ENCODE data around the gene PTER. TPM values are rescaled to one million over a fixed set of nuclear protein-coding genes. Genes with fewer than 3 reads are reported as not detected.

Gene PTER
- total and polyA plus RNA-seq, 2 of the 4 experiments (the other 2 are of a cell fraction): 1.9 to 5.0 TPM

- Histone ChIP-seq H2BK5ac (ENCODE audit: low read depth, low read length, poor library complexity, severe bottlenecking) (no peak overlapping the region), H2BK20ac (ENCODE audit: low read depth, low read length) (no peak overlapping the region), H2AK9ac (replicated peaks; ENCODE audit: low read depth, low read length, poor library complexity) (no peak overlapping the region), H3K4me1 (ENCODE audit: control insufficient read depth, insufficient read depth, low read length) (no peaks in the 10 kb centered on the region), H3K27me3 (ENCODE audit: control insufficient read depth, insufficient read depth, low read length) (no peaks in the 10 kb centered on the region), H4K5ac (ENCODE audit: low read depth, low read length) (no peak overlapping the region), H2AFZ (replicated peaks; ENCODE audit: low read length, poor library complexity) (no peak overlapping the region), H4K20me1 (ENCODE audit: insufficient read depth, low read length) (no peaks in the 10 kb centered on the region), H4K91ac (ENCODE audit: insufficient read depth, low read depth, low read length) (no peak overlapping the region), H3K27ac (ENCODE audit: insufficient read depth, low read length) (no peak overlapping the region), H3K36me3 (ENCODE audit: control insufficient read depth, insufficient read depth, low read length) (no peaks in the 10 kb centered on the region), H3K23ac (ENCODE audit: low read depth, low read length) (no peak overlapping the region), H3K4ac (ENCODE audit: low read depth, low read length) (no peak overlapping the region), H3K14ac (replicated peaks; ENCODE audit: low read depth, low read length) (no peak overlapping the region), H2AK5ac (ENCODE audit: low read depth, low read length) (no peak overlapping the region), H3K56ac (ENCODE audit: extremely low read depth, insufficient read depth, low read length) (no peak overlapping the region), H3K9me1 (ENCODE audit: insufficient read depth, low read length) (no peaks in the 10 kb centered on the region), H3K9me3 (ENCODE audit: control insufficient read depth, insufficient read depth, low read length) (no peaks in the 10 kb centered on the region), H3K4me2 (ENCODE audit: low read depth, low read length) (no peak overlapping the region), H3K18ac (ENCODE audit: low read depth, low read length) (no peak overlapping the region), H3K79me1 (ENCODE audit: low read depth in 1 of 2, low read length in 2 of 2) (no peaks in the 10 kb centered on the region), H4K8ac (ENCODE audit: low read depth in 2 of 2, low read length in 2 of 2) (no peak overlapping the region), H2BK15ac (ENCODE audit: low read depth, low read length) (no peak overlapping the region), H2BK120ac (ENCODE audit: low read depth, low read length) (no peak overlapping the region), H3K4me3 (ENCODE audit: insufficient read depth, low read depth, low read length) (no peak overlapping the region), H3K9ac (ENCODE audit: low read depth, low read length) (no peak overlapping the region)
- TF ChIP-seq FOS (IDR thresholded peaks at IDR 0.05; ENCODE audit: low read depth, low read length) (no peak), CTCF (conservative IDR thresholded peaks at IDR 0.05; ENCODE audit: low read depth, low read length) (no peak), MAFK (IDR thresholded peaks at IDR 0.05; ENCODE audit: low read depth, low read length) (no peak), SMC3 (IDR thresholded peaks at IDR 0.05; ENCODE audit: low read depth, low read length) (no peak)
- no CpG with 5 or more reads among the region's 10 CpGs for WGBS, 2 experiments (ENCODE audit: extremely low coverage in 2 of 2, insufficient read length in 1 of 2)
- ChIA-PET POLR2A (ENCODE audit: unreplicated experiment) (interaction anchor here (0.6 kb wide), 1 partner anchor 15 kb away, joined by 7 read pairs; no protein-coding TSS in a partner anchor), CTCF (no interaction called here)
- in situ Hi-C loops (cut with MboI; ENCODE audit: low sequenced_read_pairs) (no loop called here), intact Hi-C loops (cut with micrococcal nuclease) (no loop called here), dilution Hi-C loops (cut with HindIII; ENCODE audit: low sequenced_read_pairs, unreplicated experiment) (no loop called here)
- DNase-seq: no peak
- no TSS peak for BruUV-seq (replicated peaks)
- ATAC-seq (ENCODE audit: low read depth): no peak
Observed at GRCh38 chr10:16493884-16494536, 57.2 kb downstream of the PTER start.
